Ascending aorta (tissue), 2 donors: ENCODE measurements around the gene CCL28. TPM values are rescaled to one million over a fixed set of nuclear protein-coding genes. Genes with fewer than 3 reads are reported as not detected.
"Not testable (repeated sequence)": the region's sequence is repeated elsewhere in the genome, so short reads cannot be mapped to it uniquely, and the experiment has no call there.

Experiments
- DNase-seq, 2 donors: peaks; one replicate each; pipeline ENCODE4 v3.0.0-alpha.2; 2019; ENCODE audit warnings: low spot score in 2 of 2
- H3K27ac ChIP-seq, 2 donors: fragments of 200-600 bp; sonication (generic); one replicate each; pipeline ENCODE4 v1.5.1; 2016 to 2017; ENCODE audit warnings: mild to moderate bottlenecking in 1 of 2
- H3K27me3 ChIP-seq: fragments of 200-600 bp; sonication (generic); one replicate; pipeline ENCODE4 v1.5.1; 2017
- H3K36me3 ChIP-seq, 2 donors: fragments of 200-600 bp; sonication (generic); one replicate each; pipeline ENCODE4 v1.5.1; 2016
- H3K4me1 ChIP-seq, 2 donors: fragments of 200-600 bp; sonication (generic); one replicate each; pipeline ENCODE4 v1.5.1; 2016 to 2017; ENCODE audit warnings: mild to moderate bottlenecking in 1 of 2
- H3K4me3 ChIP-seq, 2 donors: fragments of 200-600 bp; sonication (generic); one replicate each; pipeline ENCODE4 v1.5.1; 2016 to 2017; ENCODE audit warnings: mild to moderate bottlenecking in 1 of 2
- H3K9me3 ChIP-seq, 2 donors: fragments of 200-600 bp; sonication (generic); one replicate each; pipeline ENCODE4 v1.5.1; 2016
- CTCF ChIP-seq, 3 experiments: fragments of 200-600 bp in 2 of 3; fragments of 450-650 bp in 1 of 3; sonication (generic) in 2 of 3; IDR thresholded peaks; one replicate each; pipeline ENCODE4 v1.5.1; 2016 to 2019; ENCODE audit warnings: antibody characterized with exemption in 3 of 3, mild to moderate bottlenecking in 1 of 3, moderate library complexity in 1 of 3
- intact Hi-C: fragments of 100-400 bp; cut with DNase I; formaldehyde crosslinking; loops from one replicate; pipeline ENCODE4 v1.15.1; 2023
- total RNA-seq: library from RNA; depleted of rRNA; stranded (reverse); fragments of >200 nt; gene quantifications from one replicate; pipeline ENCODE4 v1.1.0, GENCODE V29; 2016

CCL28 gene
- total RNA-seq, 1 donor from 2014 or later: not detected

GRCh38 chr5:43369651-43370050, 42.5 kb downstream of the CCL28 start:
- Histone ChIP-seq H3K4me1 (no peaks in the 10 kb centered on the region), H3K27ac (no peak overlapping the region), H3K9me3 (no peaks in the 10 kb centered on the region), H3K36me3 (no peaks in the 10 kb centered on the region), H3K4me3 (no peak overlapping the region), H3K27me3 (no peaks in the 10 kb centered on the region)
- intact Hi-C loops: no loop called here
- TF ChIP-seq CTCF (IDR thresholded peaks at IDR 0.05): no peak
- no peak for DNase-seq

- H3K27ac ChIP-seq: no peak overlapping the region
- H3K4me3 ChIP-seq: no peak overlapping the region
- H3K36me3 ChIP-seq: no peaks in the 10 kb centered on the region
- no peaks in the 10 kb centered on the region for H3K27me3 ChIP-seq
- no peak for DNase-seq
- TF ChIP-seq CTCF (IDR thresholded peaks at IDR 0.05): no peak
- H3K9me3 ChIP-seq: no peaks in the 10 kb centered on the region
- H3K4me1 ChIP-seq: no peaks in the 10 kb centered on the region
- intact Hi-C loops: no loop called here
Observed at GRCh38 chr5:43367909-43368669, 44.1 kb downstream of the CCL28 start.

GRCh38 chr5:43367453-43367852, 44.7 kb downstream of the CCL28 start:
- no peak for DNase-seq
- Histone ChIP-seq H3K27me3 (no peaks in the 10 kb centered on the region), H3K27ac (no peak overlapping the region), H3K9me3 (no peaks in the 10 kb centered on the region), H3K4me1 (no peaks in the 10 kb centered on the region), H3K36me3 (no peaks in the 10 kb centered on the region), H3K4me3 (no peak overlapping the region)
- TF ChIP-seq CTCF (IDR thresholded peaks at IDR 0.05): no peak
- intact Hi-C loops: no loop called here

GRCh38 chr5:43366680-43367246, 45.4 kb downstream of the CCL28 start:
- H3K4me3 ChIP-seq, DNase-seq, H3K9me3 ChIP-seq, H3K36me3 ChIP-seq, H3K27me3 ChIP-seq, H3K4me1 ChIP-seq, H3K27ac ChIP-seq, intact Hi-C loops: not testable (repeated sequence)

GRCh38 chr5:43365155-43365554, 47.0 kb downstream of the CCL28 start:
- H3K27ac ChIP-seq, H3K4me1 ChIP-seq, H3K27me3 ChIP-seq, H3K36me3 ChIP-seq, DNase-seq, intact Hi-C loops, H3K9me3 ChIP-seq, H3K4me3 ChIP-seq: not testable (repeated sequence)

GRCh38 chr5:43363445-43364152, 48.6 kb downstream of the CCL28 start:
- DNase-seq: no peak
- Histone ChIP-seq H3K27ac (no peak overlapping the region), H3K27me3 (no peaks in the 10 kb centered on the region), H3K36me3 (no peaks in the 10 kb centered on the region), H3K4me3 (no peak overlapping the region), H3K4me1 (no peaks in the 10 kb centered on the region), H3K9me3 (no peaks in the 10 kb centered on the region)
- no peak for TF ChIP-seq CTCF (IDR thresholded peaks at IDR 0.05)
- intact Hi-C loops: no loop called here
